CD4-positive, alpha-beta T cell (primary cell): ENCODE results near the gene LCMT1. TPM values are rescaled to one million over a fixed set of nuclear protein-coding genes. Genes with fewer than 3 reads are reported as not detected.

ENCODE experiments used
- ATAC-seq: fragments of 200-7000 bp; cut with Tn5 transposase; one replicate; pipeline ENCODE4 v1.10.0; 2022; ENCODE audit warnings: mild to moderate bottlenecking; ENCODE audit not compliant: poor library complexity
- CTCF ChIA-PET: fragments of 350-600 bp; sonication (Branson Sonifier 250); formaldehyde crosslinking; loops from one replicate; lab custom pipeline; 2021; ENCODE audit warnings: antibody characterized with exemption, inconsistent platforms; lab: Charles Lee
- POLR2A ChIA-PET: fragments of 350-600 bp; sonication (Branson Sonifier 250); formaldehyde crosslinking; loops from one replicate; lab custom pipeline; 2021; ENCODE audit warnings: antibody characterized with exemption, inconsistent platforms; lab: Charles Lee
- DNase-seq, 14 experiments: peaks; one replicate each; pipeline ENCODE4 v3.0.0-alpha.2; 2013 to 2020; ENCODE audit warnings: mixed read lengths in 2 of 14
- H3K27ac ChIP-seq, 2 donors: one replicate each; pipeline versions ENCODE4 v1.5.1 to v1.7.0; 2013; ENCODE audit warnings: low read length in 2 of 2, low read depth in 1 of 2, mild to moderate bottlenecking in 1 of 2
- H3K27me3 ChIP-seq, 2 experiments: 1 replicate in 1 of 2; 2 replicates in 1 of 2; pipeline versions ENCODE4 v1.6.1 to v1.7.0; 2013; ENCODE audit warnings: low read length in 2 of 2, control low read depth in 1 of 2, mild to moderate bottlenecking in 1 of 2, moderate library complexity in 1 of 2; ENCODE audit not compliant: insufficient read depth in 2 of 2, control insufficient read depth in 1 of 2
- H3K36me3 ChIP-seq: one replicate; pipeline ENCODE4 v1.6.1; 2013; ENCODE audit warnings: low read length, control low read depth; ENCODE audit not compliant: insufficient read depth
- H3K4me1 ChIP-seq: one replicate; pipeline ENCODE4 v1.6.1; 2013; ENCODE audit warnings: low read length, control low read depth; ENCODE audit not compliant: insufficient read depth
- H3K4me3 ChIP-seq: one replicate; pipeline ENCODE4 v1.5.1; 2013; ENCODE audit warnings: mild to moderate bottlenecking, low read length, moderate library complexity
- H3K9me3 ChIP-seq, 2 experiments: 1 replicate in 1 of 2; 2 replicates in 1 of 2; pipeline versions ENCODE4 v1.6.1 to v1.7.0; 2013; ENCODE audit warnings: low read length in 2 of 2, mild to moderate bottlenecking in 2 of 2, control low read depth in 1 of 2, moderate library complexity in 1 of 2; ENCODE audit not compliant: control insufficient read depth in 1 of 2, insufficient read depth in 1 of 2
- H3K27ac Mint-ChIP-seq: one replicate; pipeline ENCODE4 v1.8.0; 2020; ENCODE audit warnings: mixed read lengths
- H3K27me3 Mint-ChIP-seq: one replicate; pipeline ENCODE4 v1.8.0; 2021; ENCODE audit warnings: mixed read lengths
- H3K36me3 Mint-ChIP-seq: one replicate; pipeline ENCODE4 v1.8.0; 2021; ENCODE audit warnings: low read depth, mixed read lengths
- H3K4me1 Mint-ChIP-seq: one replicate; pipeline ENCODE4 v1.8.0; 2021; ENCODE audit warnings: low read depth, mixed read lengths
- H3K4me3 Mint-ChIP-seq: one replicate; pipeline ENCODE4 v1.8.0; 2020; ENCODE audit warnings: mild to moderate bottlenecking, mixed read lengths
- H3K9me3 Mint-ChIP-seq: one replicate; pipeline ENCODE4 v1.8.0; 2020; ENCODE audit warnings: mixed read lengths
- CTCF ChIP-seq: fragments of 200-600 bp; IDR thresholded peaks from one replicate; pipeline ENCODE4 v1.8.0; 2022; ENCODE audit warnings: antibody characterized with exemption, mild to moderate bottlenecking
- intact Hi-C, 2 experiments: fragments of 100-400 bp; cut with DNase I in 1 of 2; cut with micrococcal nuclease in 1 of 2; formaldehyde crosslinking; loops; one replicate each; pipeline versions ENCODE4 v1.15.1 to v1.9.0; 2023 to 2025; cut with DNase I, micrococcal nuclease
- total RNA-seq, 174 experiments: library from RNA in 2 of 174; stranded (reverse) in 2 of 174; gene quantifications; one replicate each; pipeline ENCODE4 v1.2.3 and lab custom pipeline; 2021 to 2026

LCMT1 gene
- total RNA-seq, 2 experiments from 2014 or later = 22.5 to 28.2 TPM

- Histone ChIP-seq H3K4me3 (no peak overlapping the region), H3K4me1 (peaks cover 2% of the 10 kb centered on the region), H3K27ac (no peak overlapping the region), H3K9me3 (no peaks in the 10 kb centered on the region), H3K27me3 (no peaks in the 10 kb centered on the region), H3K36me3 (no peaks in the 10 kb centered on the region)
- H3K9me3 Mint-ChIP-seq = no peaks in the 10 kb centered on the region
- no peak overlapping the region for H3K4me3 Mint-ChIP-seq
- ATAC-seq (no peak), DNase-seq (no peak)
- ChIA-PET CTCF (interaction anchor here (2.9 kb wide), 1 partner anchor 10 kb away, joined by 19 read pairs; no protein-coding TSS in a partner anchor), POLR2A (no interaction called here)
- intact Hi-C loops = loop anchor here (1.0 to 10.0 kb wide), 3 partner anchors 97 to 279 kb away; no protein-coding TSS in a partner anchor
- TF ChIP-seq CTCF = no peak
- H3K4me1 Mint-ChIP-seq = no peaks in the 10 kb centered on the region
- H3K27ac Mint-ChIP-seq = no peak overlapping the region
- H3K36me3 Mint-ChIP-seq = no peaks in the 10 kb centered on the region
- no peaks in the 10 kb centered on the region for H3K27me3 Mint-ChIP-seq
Measured at GRCh38 chr16:25223964-25224363, 112.4 kb downstream of the LCMT1 start.

- POLR2A ChIA-PET = no interaction called here
Measured at GRCh38 chr16:25224731-25225319, 113.3 kb downstream of the LCMT1 start.

More at GRCh38 chr16:25224731-25225319, 113.3 kb downstream of the LCMT1 start:
- H3K27me3 Mint-ChIP-seq = no peaks in the 10 kb centered on the region
- no peaks in the 10 kb centered on the region for H3K36me3 Mint-ChIP-seq
- Histone ChIP-seq H3K9me3 (no peaks in the 10 kb centered on the region), H3K27me3 (no peaks in the 10 kb centered on the region), H3K36me3 (no peaks in the 10 kb centered on the region), H3K4me1 (peaks cover 2% of the 10 kb centered on the region), H3K27ac (no peak overlapping the region), H3K4me3 (no peak overlapping the region)
- DNase-seq (no peak), ATAC-seq (no peak)
- H3K27ac Mint-ChIP-seq = no peak overlapping the region
- no peak overlapping the region for H3K4me3 Mint-ChIP-seq
- H3K4me1 Mint-ChIP-seq = no peaks in the 10 kb centered on the region
- no peak for TF ChIP-seq CTCF
- no peaks in the 10 kb centered on the region for H3K9me3 Mint-ChIP-seq
- intact Hi-C loops = loop anchor here (1.0 to 10.0 kb wide), 3 partner anchors 98 to 280 kb away; no protein-coding TSS in a partner anchor
- CTCF ChIA-PET = interaction anchor here (1.0 to 2.9 kb wide), 10 partner anchors 9 to 709 kb away, joined by 3 to 19 read pairs (median 4); no protein-coding TSS in a partner anchor

Other genes with a start within 250 kb of the LCMT1 start
- 10 to 100 TPM; 42.5 to 43.4 TPM for gene ARHGAP17, start 96.4 kb upstream of the LCMT1 start, total RNA-seq
- gene AQP8, start 105.2 kb downstream of the LCMT1 start, total RNA-seq = under 1 TPM; 0.64 to 0.82 TPM
- gene ZKSCAN2, start 146.1 kb downstream of the LCMT1 start, total RNA-seq = 10 to 100 TPM in 1 of 2 experiments, 1 to 10 TPM in 1; 9.5 to 10.2 TPM